Fibroblast of pulmonary artery (primary cell): ENCODE data around the gene VGLL4.

Experiments used
- DNase-seq: peaks from one replicate; pipeline ENCODE4 v3.0.0-alpha.2; 2010; ENCODE audit warnings: low read depth
- H3K4me3 ChIP-seq: replicated peaks from 2 replicates; pipeline ENCODE4 v1.5.1; 2011; ENCODE audit warnings: low read depth, mild to moderate bottlenecking, control low read depth, low read length, moderate library complexity
- CTCF ChIP-seq: IDR thresholded peaks from 2 replicates; pipeline ENCODE4 v1.5.1; 2011; ENCODE audit warnings: mild to moderate bottlenecking, control low read depth, low read length, inconsistent platforms; ENCODE audit errors: missing control alignments

Gene VGLL4

GRCh38 chr3:11653298-11654055, 9.8 kb upstream of the VGLL4 start:
- TF ChIP-seq CTCF: no peak
- no peak overlapping the region for H3K4me3 ChIP-seq
- DNase-seq: no peak

- no peak overlapping the region for H3K4me3 ChIP-seq
- peak; percentile 28 for TF ChIP-seq CTCF
- peak; percentile 72 for DNase-seq
Observed at GRCh38 chr3:11651900-11652299, 8.2 kb upstream of the VGLL4 start.

GRCh38 chr3:11651477-11651876, 7.8 kb upstream of the VGLL4 start:
- no peak overlapping the region for H3K4me3 ChIP-seq
- no peak for TF ChIP-seq CTCF
- DNase-seq: no peak

GRCh38 chr3:11650391-11650790, 6.7 kb upstream of the VGLL4 start:
- no peak for DNase-seq
- no peak for TF ChIP-seq CTCF

GRCh38 chr3:11648735-11649134, 5.0 kb upstream of the VGLL4 start:
- no peak for TF ChIP-seq CTCF
- no peak overlapping the region for H3K4me3 ChIP-seq

More at GRCh38 chr3:11650391-11650790, 6.7 kb upstream of the VGLL4 start:
- H3K4me3 ChIP-seq: no peak overlapping the region

GRCh38 chr3:11643201-11643603, 513 bp downstream of the VGLL4 start:
- no peak for TF ChIP-seq CTCF
- H3K4me3 ChIP-seq: peak overlapping the region; percentile 78
- DNase-seq: peak; percentile 49

More at GRCh38 chr3:11648735-11649134, 5.0 kb upstream of the VGLL4 start:
- DNase-seq: no peak

- TF ChIP-seq CTCF: no peak
- peak overlapping the region; percentile 78 for H3K4me3 ChIP-seq
- DNase-seq: peak; percentile 91
Observed at GRCh38 chr3:11642431-11643191, 1.1 kb downstream of the VGLL4 start.
